Fibroblast of villous mesenchyme (primary cell): Measurements from ENCODE around the gene SLC2A13. TPM values are rescaled to one million over a fixed set of nuclear protein-coding genes. Genes with fewer than 3 reads are reported as not detected.

Experiments
- DNase-seq: peaks from one replicate; pipeline ENCODE4 v3.0.0-alpha.2; 2010; ENCODE audit warnings: low read depth
- H3K4me3 ChIP-seq: 2 replicates; pipeline ENCODE4 v1.5.1; 2011; ENCODE audit warnings: low read depth, mild to moderate bottlenecking, low read length
- CTCF ChIP-seq: IDR thresholded peaks from 2 replicates; pipeline ENCODE4 v1.5.1; 2012; ENCODE audit warnings: low read depth, mild to moderate bottlenecking, low read length; ENCODE audit not compliant: insufficient read depth
- total RNA-seq: library from RNA; depleted of rRNA; stranded (reverse); fragments of >200 nt; gene quantifications from 2 replicates; pipeline ENCODE4 v1.2.3, GENCODE V29; 2012

SLC2A13 gene
- total RNA-seq, 1 donor = 16.4 TPM

GRCh38 chr12:39873065-39873464, 232.8 kb downstream of the SLC2A13 start:
- no peak for TF ChIP-seq CTCF
- DNase-seq = no peak
- no peak overlapping the region for H3K4me3 ChIP-seq

GRCh38 chr12:39872425-39872824, 233.5 kb downstream of the SLC2A13 start:
- no peak for DNase-seq
- no peak overlapping the region for H3K4me3 ChIP-seq
- TF ChIP-seq CTCF = no peak

GRCh38 chr12:39868328-39868725, 237.6 kb downstream of the SLC2A13 start:
- no peak for TF ChIP-seq CTCF
- no peak for DNase-seq
- no peak overlapping the region for H3K4me3 ChIP-seq

- no peak for TF ChIP-seq CTCF
- DNase-seq = no peak
- no peak overlapping the region for H3K4me3 ChIP-seq
These were observed 238.1 kb downstream of the SLC2A13 start for GRCh38 chr12:39867631-39868327.

- H3K4me3 ChIP-seq = no peak overlapping the region
- DNase-seq = no peak
- no peak for TF ChIP-seq CTCF
These were observed 239.7 kb downstream of the SLC2A13 start for GRCh38 chr12:39866135-39866534.

- DNase-seq = no peak
- TF ChIP-seq CTCF = no peak
- no peak overlapping the region for H3K4me3 ChIP-seq
These were observed 245.2 kb downstream of the SLC2A13 start for GRCh38 chr12:39860695-39861094.

GRCh38 chr12:39853003-39853402, 252.9 kb downstream of the SLC2A13 start:
- no peak for TF ChIP-seq CTCF
- H3K4me3 ChIP-seq = no peak overlapping the region
- no peak for DNase-seq
